GM19240 (cell line): Measurements from ENCODE around the gene EML4.
"Not testable (repeated sequence)": the region's sequence is repeated elsewhere in the genome, so short reads cannot be mapped to it uniquely, and the experiment has no call there.

Experiments used
- DNase-seq: peaks from one replicate; pipeline ENCODE4 v3.0.0; 2011; ENCODE audit warnings: low spot score; ENCODE audit not compliant: insufficient read length

EML4 gene

GRCh38 chr2:42371611-42372473 is 202.7 kb downstream of the EML4 start:
- DNase-seq, result no peak

DNA sequence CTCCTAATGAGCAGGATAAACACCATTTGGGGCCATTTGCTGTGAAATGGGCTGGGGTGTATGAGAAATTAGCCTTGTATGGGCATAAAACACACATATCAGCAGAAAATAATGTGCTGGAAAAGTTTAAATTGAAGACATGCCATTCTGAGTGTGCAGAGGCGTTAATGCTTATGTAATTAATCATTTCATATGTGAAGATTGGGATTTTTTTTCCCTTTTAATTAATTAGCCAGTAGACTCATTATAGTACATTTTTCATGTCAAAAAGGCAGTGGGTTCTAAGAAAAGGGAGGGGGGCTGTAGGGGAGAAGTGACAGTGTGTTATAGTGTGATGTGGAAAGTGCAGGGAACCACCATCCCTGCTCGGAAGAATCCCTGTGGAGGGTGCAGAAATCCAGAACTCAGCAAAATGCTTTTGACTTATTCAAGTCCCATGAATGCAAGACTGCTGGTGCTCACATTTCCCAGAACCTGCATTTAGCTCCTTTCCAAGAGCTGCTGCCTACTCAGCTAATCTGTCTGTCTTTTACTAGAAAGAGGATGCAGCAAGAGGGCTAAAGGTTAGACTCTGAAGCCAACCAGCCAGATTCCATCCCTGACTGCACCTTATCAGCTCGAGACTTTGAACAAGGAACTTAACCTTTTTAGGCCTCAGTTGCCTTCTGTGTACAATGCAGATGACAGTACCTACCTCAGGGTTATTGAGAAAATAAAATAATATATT is 203.5 kb downstream of the EML4 start:
- no peak for DNase-seq

GRCh38 chr2:42376758-42377157 is 207.6 kb downstream of the EML4 start:
- DNase-seq, result no peak

GRCh38 chr2:42378415-42378814 is 209.3 kb downstream of the EML4 start:
- no peak for DNase-seq

- DNase-seq, result not testable (repeated sequence)
Measured at GRCh38 chr2:42380026-42380425, 210.9 kb downstream of the EML4 start.

- DNase-seq, result no peak
Measured at GRCh38 chr2:42382144-42382543, 213.0 kb downstream of the EML4 start.
